ENCODE data around the gene BCL2L1. TPM values are rescaled to one million over a fixed set of nuclear protein-coding genes. Genes with fewer than 3 reads are reported as not detected.
"Not testable (repeated sequence)": the region's sequence is repeated elsewhere in the genome, so short reads cannot be mapped to it uniquely, and the experiment has no call there.

The BCL2L1 gene
- total RNA-seq, 1 donor from 2014 or later, result 200 TPM

DNA sequence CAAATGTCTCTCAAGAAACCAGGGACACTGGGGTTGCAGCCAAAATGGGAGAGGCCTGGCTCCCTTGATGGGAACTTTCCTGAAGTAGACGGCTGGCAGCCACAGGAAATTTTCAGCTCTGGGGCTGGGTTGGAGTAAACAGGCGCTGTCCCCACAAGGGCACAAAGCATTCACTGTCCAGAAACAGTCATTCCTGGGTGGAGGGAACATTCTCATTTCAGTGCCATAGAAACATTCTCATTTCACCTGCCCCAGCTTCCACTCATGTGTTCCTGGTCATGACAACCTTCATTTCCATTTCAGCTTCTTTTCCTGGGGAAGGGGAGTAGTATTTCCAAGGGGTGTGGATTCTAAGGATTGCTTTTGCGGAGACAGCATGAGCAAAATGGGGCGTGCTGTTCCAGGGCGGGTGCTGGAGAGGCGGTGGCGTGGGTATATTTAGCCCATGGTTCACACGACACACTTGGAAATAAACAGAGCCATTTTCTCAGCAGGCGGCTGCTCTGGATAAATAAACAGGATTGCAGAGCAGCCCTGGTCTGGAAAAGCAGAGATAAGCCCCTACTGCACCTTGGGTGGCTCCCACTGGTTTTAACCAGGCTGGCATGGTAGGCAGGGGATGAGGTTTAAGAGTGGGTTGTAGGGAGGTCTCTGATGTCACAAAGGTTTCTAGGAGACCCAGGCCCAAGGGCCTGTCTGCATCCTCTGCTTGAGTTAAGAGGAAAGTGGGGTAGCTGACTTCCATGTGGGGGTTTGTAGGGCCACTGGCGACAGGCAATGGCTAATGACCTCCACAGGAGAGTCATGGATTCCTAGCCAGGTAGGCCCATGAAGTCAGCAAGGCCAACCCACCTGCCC lies 52.1 kb downstream of the BCL2L1 start:
- H3K4me3 ChIP-seq, result peak overlapping the region in 1 of 2 donors; percentile 30
- no peaks in the 10 kb centered on the region for H3K27me3 ChIP-seq

GRCh38 chr20:31669876-31670275 lies 52.8 kb downstream of the BCL2L1 start:
- no peaks in the 10 kb centered on the region for H3K27me3 ChIP-seq
- H3K36me3 ChIP-seq, result peaks cover 16 to 18% of the 10 kb centered on the region in 2 donors
- peak overlapping the region in 1 of 2 donors; percentile 30 for H3K4me3 ChIP-seq
- H3K9me3 ChIP-seq, result no peaks in the 10 kb centered on the region
- DNase-seq (ENCODE audit: low spot score in 2 of 2), result no peak
- TF ChIP-seq, protein P1, sequence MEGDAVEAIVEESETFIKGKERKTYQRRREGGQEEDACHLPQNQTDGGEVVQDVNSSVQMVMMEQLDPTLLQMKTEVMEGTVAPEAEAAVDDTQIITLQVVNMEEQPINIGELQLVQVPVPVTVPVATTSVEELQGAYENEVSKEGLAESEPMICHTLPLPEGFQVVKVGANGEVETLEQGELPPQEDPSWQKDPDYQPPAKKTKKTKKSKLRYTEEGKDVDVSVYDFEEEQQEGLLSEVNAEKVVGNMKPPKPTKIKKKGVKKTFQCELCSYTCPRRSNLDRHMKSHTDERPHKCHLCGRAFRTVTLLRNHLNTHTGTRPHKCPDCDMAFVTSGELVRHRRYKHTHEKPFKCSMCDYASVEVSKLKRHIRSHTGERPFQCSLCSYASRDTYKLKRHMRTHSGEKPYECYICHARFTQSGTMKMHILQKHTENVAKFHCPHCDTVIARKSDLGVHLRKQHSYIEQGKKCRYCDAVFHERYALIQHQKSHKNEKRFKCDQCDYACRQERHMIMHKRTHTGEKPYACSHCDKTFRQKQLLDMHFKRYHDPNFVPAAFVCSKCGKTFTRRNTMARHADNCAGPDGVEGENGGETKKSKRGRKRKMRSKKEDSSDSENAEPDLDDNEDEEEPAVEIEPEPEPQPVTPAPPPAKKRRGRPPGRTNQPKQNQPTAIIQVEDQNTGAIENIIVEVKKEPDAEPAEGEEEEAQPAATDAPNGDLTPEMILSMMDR (IDR thresholded peaks at IDR 0.05), result no peak
- H3K27ac ChIP-seq, result peak overlapping the region; percentile 89 to 95
- intact Hi-C loops (cut with DNase I), result loop anchor here (1.0 to 2.0 kb wide), 4 partner anchors 29 to 140 kb away; partner anchors contain the start of gene BCL2L1
- peaks cover 33 to 95% of the 10 kb centered on the region in 2 donors for H3K4me1 ChIP-seq

More for the DNA sequence above, 52.1 kb downstream of the BCL2L1 start:
- intact Hi-C loops (cut with DNase I), result loop anchor here (1.0 to 2.0 kb wide), 4 partner anchors 28 to 140 kb away; partner anchors contain the start of gene BCL2L1
- H3K27ac ChIP-seq, result peak overlapping the region; percentile 89 to 95
- TF ChIP-seq, protein P1 (IDR thresholded peaks at IDR 0.05), result no peak
- peaks cover 36 to 98% of the 10 kb centered on the region in 2 donors for H3K4me1 ChIP-seq
- peak in 1 of 2 donors; percentile 89 for DNase-seq (ENCODE audit: low spot score in 2 of 2)
- no peaks in the 10 kb centered on the region for H3K9me3 ChIP-seq
- H3K36me3 ChIP-seq, result peaks cover 8 to 10% of the 10 kb centered on the region in 2 donors

DNA sequence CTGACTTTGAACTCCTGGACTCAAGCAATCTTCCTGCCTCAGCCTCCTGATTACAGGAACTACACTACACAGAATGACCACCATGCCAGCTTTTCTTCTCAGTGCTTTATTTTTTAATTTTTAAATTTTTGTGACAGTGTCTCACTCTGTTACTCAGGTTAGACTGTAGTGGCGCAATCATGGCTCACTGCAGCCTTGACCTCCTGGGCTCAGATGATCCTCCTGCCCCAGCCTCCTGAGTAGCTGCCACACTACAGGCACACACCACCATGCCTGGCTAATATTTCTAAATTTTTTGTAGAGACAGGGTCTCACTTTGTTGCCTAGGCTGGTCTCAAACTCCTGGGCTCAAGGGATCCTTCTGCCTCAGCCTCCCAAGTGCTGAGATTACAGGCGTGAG lies 53.7 kb downstream of the BCL2L1 start:
- H3K27me3 ChIP-seq; DNase-seq (ENCODE audit: low spot score in 2 of 2); intact Hi-C loops (cut with DNase I); H3K9me3 ChIP-seq; H3K4me3 ChIP-seq: not testable (repeated sequence)
- peaks cover 20 to 24% of the 10 kb centered on the region in 2 donors for H3K36me3 ChIP-seq
- peaks cover 32 to 94% of the 10 kb centered on the region in 2 donors for H3K4me1 ChIP-seq
- H3K27ac ChIP-seq, result peak overlapping the region; percentile 89 to 95

GRCh38 chr20:31667315-31668285 lies 55.1 kb downstream of the BCL2L1 start:
- Histone ChIP-seq H3K36me3 (peaks cover 19 to 20% of the 10 kb centered on the region in 2 donors), H3K4me3 (no peak overlapping the region), H3K4me1 (peaks cover 30 to 81% of the 10 kb centered on the region in 2 donors), H3K9me3 (no peaks in the 10 kb centered on the region), H3K27ac (peak overlapping the region; percentile 89 to 95), H3K27me3 (no peaks in the 10 kb centered on the region)
- DNase-seq (ENCODE audit: low spot score in 2 of 2), result no peak
- TF ChIP-seq, protein P1 (IDR thresholded peaks at IDR 0.05), result no peak
- intact Hi-C loops (cut with DNase I), result no loop called here

GRCh38 chr20:31666258-31667042 lies 56.2 kb downstream of the BCL2L1 start:
- TF ChIP-seq, protein P1 (IDR thresholded peaks at IDR 0.05), result no peak
- no peaks in the 10 kb centered on the region for H3K27me3 ChIP-seq
- H3K27ac ChIP-seq, result peak overlapping the region; percentile 87 to 95
- peaks cover 19 to 20% of the 10 kb centered on the region in 2 donors for H3K36me3 ChIP-seq
- H3K4me3 ChIP-seq, result no peak overlapping the region
- intact Hi-C loops (cut with DNase I), result no loop called here
- DNase-seq (ENCODE audit: low spot score in 2 of 2), result peak in 1 of 2 donors; percentile 47
- H3K9me3 ChIP-seq, result no peaks in the 10 kb centered on the region
- peaks cover 34 to 74% of the 10 kb centered on the region in 2 donors for H3K4me1 ChIP-seq

Measured in ascending aorta (tissue), 2 donors.